ENCODE results near the gene MED12.

MED12 gene

DNA sequence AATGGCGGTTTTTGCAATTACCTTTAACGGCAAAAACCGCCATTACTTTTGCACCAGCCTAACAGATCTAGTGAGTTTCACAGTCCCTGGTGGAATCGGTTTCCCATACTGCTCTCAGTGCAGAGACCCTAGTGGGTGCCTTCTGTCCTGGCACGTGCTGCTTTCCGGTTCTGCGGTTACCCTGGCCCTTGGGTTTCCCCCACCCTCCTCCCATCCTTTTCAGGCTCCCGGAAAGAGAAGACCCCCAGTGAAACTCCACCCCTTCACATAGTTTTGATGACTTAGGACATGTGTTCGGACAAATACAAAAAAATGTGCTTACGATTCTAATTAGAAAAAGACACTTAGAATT lies 63.1 kb downstream of the MED12 start:
- Histone ChIP-seq H2AK5ac (ENCODE audit: low read length) (no peak overlapping the region), H3K23ac (ENCODE audit: low read length) (no peak overlapping the region), H3K56ac (ENCODE audit: low read length) (peak overlapping the region; percentile 76), H3K18ac (ENCODE audit: low read length) (peak overlapping the region; percentile 80), H3K4ac (ENCODE audit: low read depth, low read length) (peak overlapping the region; percentile 70), H3K36me3 (ENCODE audit: control insufficient read depth, insufficient read depth, low read length) (no peaks in the 10 kb centered on the region), H2BK15ac (replicated peaks; ENCODE audit: low read depth) (no peak overlapping the region), H3K4me3 (ENCODE audit: low read length) (peak overlapping the region; percentile 22), H3K9ac (ENCODE audit: low read length) (peak overlapping the region; percentile 72), H4K8ac (ENCODE audit: low read depth, low read length) (no peak overlapping the region), H3K4me2 (ENCODE audit: low read length) (peak overlapping the region; percentile 6), H3K27me3 (ENCODE audit: insufficient read depth, low read length, poor library complexity) (no peaks in the 10 kb centered on the region), H2BK120ac (ENCODE audit: low read depth, low read length) (no peak overlapping the region), H3K79me2 (ENCODE audit: control insufficient read depth, insufficient read depth, low read length) (no peaks in the 10 kb centered on the region), H4K5ac (ENCODE audit: low read length) (no peak overlapping the region), H2BK5ac (ENCODE audit: low read length) (no peak overlapping the region), H3K4me1 (ENCODE audit: control insufficient read depth, low read depth, low read length) (peaks cover 4% of the 10 kb centered on the region), H3K79me1 (ENCODE audit: low read length) (no peaks in the 10 kb centered on the region), H3K27ac (ENCODE audit: low read depth, low read length) (peak overlapping the region; percentile 86)
- no peak for DNase-seq
- no CpG with 5 or more reads among the region's 10 CpGs for WGBS (ENCODE audit: extremely low coverage, insufficient coverage, low lambda C conversion rate)

DNA sequence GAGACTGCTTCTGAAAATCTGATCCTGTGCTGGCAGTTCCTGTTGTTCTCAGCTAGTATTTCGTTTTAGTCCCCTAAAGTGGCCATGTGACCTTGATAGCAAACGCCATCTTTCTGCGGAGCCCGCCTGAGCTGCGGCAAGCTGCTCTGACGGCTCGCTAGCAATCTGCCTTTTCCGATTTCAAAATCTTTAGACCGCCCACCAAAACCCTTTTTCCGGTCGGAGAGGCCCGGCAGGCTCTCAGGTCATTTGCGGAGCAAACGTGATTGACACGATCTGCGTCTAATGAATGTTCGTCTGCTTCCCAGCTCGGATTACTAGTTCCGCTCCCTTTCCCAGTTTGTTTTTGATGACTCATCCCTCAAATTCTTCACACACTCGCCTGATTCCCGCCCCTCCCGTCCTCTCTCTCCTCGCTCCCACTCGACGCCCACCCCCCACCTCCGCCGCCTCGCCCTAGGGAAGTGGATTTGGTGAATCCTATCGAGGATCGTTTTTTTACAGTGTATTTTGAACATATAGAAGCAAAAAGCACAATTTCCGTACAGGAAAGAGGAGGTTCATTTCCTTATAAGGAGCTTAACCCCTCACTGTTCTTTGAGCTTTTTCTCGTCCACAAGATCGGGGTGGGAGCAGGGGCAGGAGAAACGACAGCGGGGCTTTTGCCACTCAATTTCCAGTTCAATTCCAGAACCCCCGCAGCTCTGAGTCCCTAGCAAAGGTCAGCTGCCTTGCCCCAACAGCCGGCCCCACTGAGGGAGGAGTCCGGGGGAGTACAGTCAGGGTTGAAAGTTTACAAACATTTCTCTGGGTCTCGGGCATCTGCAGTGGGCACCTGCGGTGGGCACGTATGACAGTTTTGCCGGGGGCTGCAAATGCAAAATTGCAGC lies 63.8 kb downstream of the MED12 start:
- no peak overlapping the region for H3K23ac ChIP-seq (ENCODE audit: low read length)
- H3K56ac ChIP-seq (ENCODE audit: low read length) = peak overlapping the region; percentile 76
- H3K4me3 ChIP-seq (ENCODE audit: low read length) = peak overlapping the region; percentile 22
- peak overlapping the region; percentile 80 for H3K18ac ChIP-seq (ENCODE audit: low read length)
- no peak overlapping the region for H2BK5ac ChIP-seq (ENCODE audit: low read length)
- no peaks in the 10 kb centered on the region for H3K79me2 ChIP-seq (ENCODE audit: control insufficient read depth, insufficient read depth, low read length)
- H3K27me3 ChIP-seq (ENCODE audit: insufficient read depth, low read length, poor library complexity) = no peaks in the 10 kb centered on the region
- no peak overlapping the region for H2AK5ac ChIP-seq (ENCODE audit: low read length)
- no peak overlapping the region for H4K8ac ChIP-seq (ENCODE audit: low read depth, low read length)
- H3K9ac ChIP-seq (ENCODE audit: low read length) = peak overlapping the region; percentile 72
- peak overlapping the region; percentile 64 for H2BK15ac ChIP-seq (replicated peaks; ENCODE audit: low read depth)
- WGBS (ENCODE audit: extremely low coverage, insufficient coverage, low lambda C conversion rate) = no CpG with 5 or more reads among the region's 42 CpGs
- no peaks in the 10 kb centered on the region for H3K79me1 ChIP-seq (ENCODE audit: low read length)
- peak overlapping the region; percentile 86 for H3K27ac ChIP-seq (ENCODE audit: low read depth, low read length)
- H2BK120ac ChIP-seq (ENCODE audit: low read depth, low read length) = peak overlapping the region; percentile 68
- H4K5ac ChIP-seq (ENCODE audit: low read length) = no peak overlapping the region
- H3K36me3 ChIP-seq (ENCODE audit: control insufficient read depth, insufficient read depth, low read length) = no peaks in the 10 kb centered on the region
- DNase-seq = peak; percentile 99
- peak overlapping the region; percentile 6 for H3K4me2 ChIP-seq (ENCODE audit: low read length)
- H3K4ac ChIP-seq (ENCODE audit: low read depth, low read length) = peak overlapping the region; percentile 59
- peaks cover 4% of the 10 kb centered on the region for H3K4me1 ChIP-seq (ENCODE audit: control insufficient read depth, low read depth, low read length)

DNA sequence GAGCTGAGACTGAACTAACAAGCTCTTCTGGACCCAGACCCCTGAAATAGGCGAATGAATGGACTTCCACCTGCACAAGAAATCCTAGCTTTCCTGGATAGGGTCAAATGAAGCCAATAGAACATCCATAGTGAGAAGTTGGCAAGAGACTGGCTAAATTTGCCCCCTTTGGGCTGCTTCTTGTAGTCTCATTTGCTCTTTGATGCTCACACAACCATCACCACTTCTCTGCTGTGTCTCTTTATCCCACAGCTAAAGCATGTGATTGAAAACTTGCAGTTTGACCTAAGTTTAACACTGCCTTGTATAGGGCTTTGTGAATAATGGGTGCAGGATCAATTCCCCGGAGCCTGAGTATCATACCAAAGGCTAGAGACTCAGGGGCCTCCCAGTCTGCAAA lies 64.5 kb downstream of the MED12 start:
- Histone ChIP-seq H2BK15ac (replicated peaks; ENCODE audit: low read depth) (peak overlapping the region; percentile 64), H3K56ac (ENCODE audit: low read length) (peak overlapping the region; percentile 76), H3K27ac (ENCODE audit: low read depth, low read length) (peak overlapping the region; percentile 68), H4K8ac (ENCODE audit: low read depth, low read length) (no peak overlapping the region), H3K79me2 (ENCODE audit: control insufficient read depth, insufficient read depth, low read length) (no peaks in the 10 kb centered on the region), H2AK5ac (ENCODE audit: low read length) (peak overlapping the region; percentile 14), H3K23ac (ENCODE audit: low read length) (no peak overlapping the region), H3K27me3 (ENCODE audit: insufficient read depth, low read length, poor library complexity) (no peaks in the 10 kb centered on the region), H3K18ac (ENCODE audit: low read length) (peak overlapping the region; percentile 53), H4K5ac (ENCODE audit: low read length) (no peak overlapping the region), H3K4me1 (ENCODE audit: control insufficient read depth, low read depth, low read length) (peaks cover 4% of the 10 kb centered on the region), H3K79me1 (ENCODE audit: low read length) (no peaks in the 10 kb centered on the region), H3K4ac (ENCODE audit: low read depth, low read length) (peak overlapping the region; percentile 59), H3K4me2 (ENCODE audit: low read length) (no peak overlapping the region), H2BK120ac (ENCODE audit: low read depth, low read length) (peak overlapping the region; percentile 68), H3K4me3 (ENCODE audit: low read length) (no peak overlapping the region), H3K36me3 (ENCODE audit: control insufficient read depth, insufficient read depth, low read length) (no peaks in the 10 kb centered on the region), H3K9ac (ENCODE audit: low read length) (peak overlapping the region; percentile 38), H2BK5ac (ENCODE audit: low read length) (peak overlapping the region; percentile 41)
- WGBS (ENCODE audit: extremely low coverage, insufficient coverage, low lambda C conversion rate) = no CpG with 5 or more reads among the region's 2 CpGs
- DNase-seq = no peak

DNA sequence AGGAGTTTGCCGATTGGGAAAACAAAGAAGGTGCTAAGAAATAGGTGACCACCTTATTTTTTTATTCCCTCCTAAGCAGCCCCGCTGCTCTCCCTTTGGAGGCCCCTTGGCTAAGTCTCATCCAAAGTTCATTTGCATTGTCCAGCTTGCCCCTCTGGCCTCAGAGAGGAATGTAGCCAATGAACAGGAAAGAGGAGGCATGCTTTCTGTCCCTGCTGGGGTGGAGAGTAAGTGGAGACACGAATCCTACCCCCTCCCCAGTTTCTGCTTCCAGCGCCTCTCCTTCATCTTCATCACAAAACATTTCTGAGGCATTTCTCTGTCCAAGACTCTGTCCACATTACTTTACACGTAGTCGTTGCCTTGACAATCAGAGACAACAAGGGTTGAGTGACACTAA lies 64.9 kb downstream of the MED12 start:
- Histone ChIP-seq H3K27me3 (ENCODE audit: insufficient read depth, low read length, poor library complexity) (no peaks in the 10 kb centered on the region), H3K18ac (ENCODE audit: low read length) (peak overlapping the region; percentile 53), H2BK15ac (replicated peaks; ENCODE audit: low read depth) (peak overlapping the region; percentile 64), H3K56ac (ENCODE audit: low read length) (peak overlapping the region; percentile 76), H2AK5ac (ENCODE audit: low read length) (no peak overlapping the region), H3K4ac (ENCODE audit: low read depth, low read length) (no peak overlapping the region), H3K9ac (ENCODE audit: low read length) (peak overlapping the region; percentile 16), H3K36me3 (ENCODE audit: control insufficient read depth, insufficient read depth, low read length) (no peaks in the 10 kb centered on the region), H3K4me2 (ENCODE audit: low read length) (no peak overlapping the region), H3K4me3 (ENCODE audit: low read length) (no peak overlapping the region), H4K8ac (ENCODE audit: low read depth, low read length) (no peak overlapping the region), H3K4me1 (ENCODE audit: control insufficient read depth, low read depth, low read length) (peaks cover 4% of the 10 kb centered on the region), H2BK5ac (ENCODE audit: low read length) (no peak overlapping the region), H3K79me2 (ENCODE audit: control insufficient read depth, insufficient read depth, low read length) (no peaks in the 10 kb centered on the region), H4K5ac (ENCODE audit: low read length) (no peak overlapping the region), H3K27ac (ENCODE audit: low read depth, low read length) (peak overlapping the region; percentile 68), H3K79me1 (ENCODE audit: low read length) (no peaks in the 10 kb centered on the region), H2BK120ac (ENCODE audit: low read depth, low read length) (no peak overlapping the region), H3K23ac (ENCODE audit: low read length) (no peak overlapping the region)
- no peak for DNase-seq
- WGBS (ENCODE audit: extremely low coverage, insufficient coverage, low lambda C conversion rate) = no CpG with 5 or more reads among the region's 6 CpGs

DNA sequence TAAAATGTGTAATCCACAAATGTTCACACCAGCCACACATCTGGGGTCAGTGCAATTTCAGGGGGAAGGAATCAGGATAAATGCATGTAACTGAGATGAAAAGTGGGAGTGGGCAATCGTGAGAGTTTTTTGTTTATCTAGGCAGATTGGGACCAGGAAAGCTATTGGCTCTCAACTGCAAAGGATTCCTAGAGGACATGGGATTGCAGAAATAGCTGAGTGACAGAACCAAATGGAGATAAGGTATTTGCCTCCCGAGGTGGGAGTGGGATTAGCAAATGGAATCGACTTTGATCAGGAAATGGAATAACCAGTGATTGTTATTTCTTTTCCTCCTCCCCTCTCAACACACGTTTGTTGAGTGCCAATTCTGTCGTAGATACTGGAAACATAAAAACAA lies 65.7 kb downstream of the MED12 start:
- Histone ChIP-seq H3K4ac (ENCODE audit: low read depth, low read length) (no peak overlapping the region), H2BK120ac (ENCODE audit: low read depth, low read length) (no peak overlapping the region), H3K18ac (ENCODE audit: low read length) (no peak overlapping the region), H3K9ac (ENCODE audit: low read length) (no peak overlapping the region), H3K36me3 (ENCODE audit: control insufficient read depth, insufficient read depth, low read length) (no peaks in the 10 kb centered on the region), H3K4me1 (ENCODE audit: control insufficient read depth, low read depth, low read length) (peaks cover 4% of the 10 kb centered on the region), H3K27me3 (ENCODE audit: insufficient read depth, low read length, poor library complexity) (no peaks in the 10 kb centered on the region), H4K5ac (ENCODE audit: low read length) (no peak overlapping the region), H3K27ac (ENCODE audit: low read depth, low read length) (no peak overlapping the region), H3K56ac (ENCODE audit: low read length) (no peak overlapping the region), H3K79me1 (ENCODE audit: low read length) (no peaks in the 10 kb centered on the region), H2AK5ac (ENCODE audit: low read length) (no peak overlapping the region), H2BK5ac (ENCODE audit: low read length) (no peak overlapping the region), H3K4me3 (ENCODE audit: low read length) (no peak overlapping the region), H3K4me2 (ENCODE audit: low read length) (no peak overlapping the region), H3K23ac (ENCODE audit: low read length) (no peak overlapping the region), H4K8ac (ENCODE audit: low read depth, low read length) (no peak overlapping the region), H3K79me2 (ENCODE audit: control insufficient read depth, insufficient read depth, low read length) (no peaks in the 10 kb centered on the region), H2BK15ac (replicated peaks; ENCODE audit: low read depth) (no peak overlapping the region)
- peak; percentile 51 for DNase-seq
- WGBS (ENCODE audit: extremely low coverage, insufficient coverage, low lambda C conversion rate) = no CpG with 5 or more reads among the region's 5 CpGs

Data from mesendoderm (in vitro differentiated cells).